Lung (tissue), 12 donors: ENCODE measurements around the gene CMC2. TPM values are rescaled to one million over a fixed set of nuclear protein-coding genes. Genes with fewer than 3 reads are reported as not detected.

ENCODE experiments used
- ATAC-seq: fragments of 200-7000 bp; cut with Tn5 transposase; one replicate; pipeline ENCODE4 v1.9.1; 2020; ENCODE audit warnings: moderate number of reproducible peaks; ENCODE audit not compliant: insufficient read depth, low FRiP score
- DNase-seq, 3 donors: peaks; one replicate each; pipeline ENCODE4 v3.0.0-alpha.2; 2013 to 2017
- H3K27ac ChIP-seq, 2 donors: one replicate each; pipeline ENCODE4 v1.5.1; 2013; ENCODE audit warnings: mild to moderate bottlenecking in 2 of 2, moderate library complexity in 2 of 2, control low read depth in 1 of 2, inconsistent platforms in 1 of 2, low read depth in 1 of 2, low read length in 1 of 2
- H3K27me3 ChIP-seq, 3 donors: one replicate each; pipeline ENCODE4 v1.5.1; 2013; ENCODE audit warnings: low read length in 2 of 3; ENCODE audit not compliant: control insufficient read depth in 3 of 3, insufficient read depth in 3 of 3
- H3K36me3 ChIP-seq, 4 donors: one replicate each; pipeline ENCODE4 v1.5.1; 2013; ENCODE audit warnings: low read length in 4 of 4, mild to moderate bottlenecking in 1 of 4, moderate library complexity in 1 of 4; ENCODE audit not compliant: control insufficient read depth in 4 of 4, insufficient read depth in 4 of 4
- H3K4me1 ChIP-seq, 5 donors: one replicate each; pipeline ENCODE4 v1.5.1; 2013; ENCODE audit warnings: low read length in 5 of 5, mild to moderate bottlenecking in 2 of 5, moderate library complexity in 1 of 5; ENCODE audit not compliant: control insufficient read depth in 5 of 5, insufficient read depth in 5 of 5
- H3K4me3 ChIP-seq: one replicate; pipeline ENCODE4 v1.5.1; 2013; ENCODE audit warnings: mild to moderate bottlenecking, control low read depth, moderate library complexity
- H3K9ac ChIP-seq, 2 donors: one replicate each; pipeline ENCODE4 v1.5.1; 2013; ENCODE audit warnings: low read length in 2 of 2, control low read depth in 1 of 2; ENCODE audit not compliant: insufficient read depth in 1 of 2
- H3K9me3 ChIP-seq, 4 donors: one replicate each; pipeline ENCODE4 v1.5.1; 2013; ENCODE audit warnings: low read length in 3 of 4, mild to moderate bottlenecking in 1 of 4, moderate library complexity in 1 of 4; ENCODE audit not compliant: control insufficient read depth in 4 of 4, insufficient read depth in 3 of 4
- WGBS, 2 donors: extraction: QIAGEN DNeasy Blood & Tissue Kit; methylation state at CpG; one replicate each; pipeline ENCODE4 v1.1.7; 2013; 5-methylcytosine and 5-hydroxymethylcytosine counted together
- polyA plus RNA-seq, 2 donors: library from polyadenylated mRNA; stranded (reverse); fragments of 200-250 nt; gene quantifications; one replicate each; pipeline ENCODE4 v1.2.1, GENCODE V29; 2013
- total RNA-seq, 2 donors: library from RNA; depleted of rRNA in 1 of 2; stranded (reverse); fragments of >200 nt in 1 of 2; gene quantifications; one replicate each; pipeline ENCODE4 v1.2.1, GENCODE V29; 2014 to 2021
- TF ChIP-seq, protein P1 (sequence below): IDR thresholded peaks from 2 replicates; pipeline ENCODE4 v1.5.1; 2012; ENCODE audit warnings: mild to moderate bottlenecking; ENCODE audit errors: control extremely low read depth, extremely low read depth
- donor health status: control.
- donor health status: control.
- donor health status: Bipolar disorder and iron deficiency.
- donor health status: healthy.
- donor health status: DM: yes; HTN: yes; CAD: no.

Gene CMC2
- total and polyA plus RNA-seq, 4 donors, result 27.3 to 60.8 (median 44.4) TPM

- peaks cover 0 to 3% (median 0%) of the 10 kb centered on the region in 4 donors for H3K36me3 ChIP-seq
- no peaks in the 10 kb centered on the region for H3K9me3 ChIP-seq
- WGBS, 2 donors, result 76 to 78% methylated on average over 4 of the region's 4 CpGs
- ATAC-seq (no peak), DNase-seq (no peak)
- no peak overlapping the region for H3K9ac ChIP-seq
- TF ChIP-seq, protein P1, sequence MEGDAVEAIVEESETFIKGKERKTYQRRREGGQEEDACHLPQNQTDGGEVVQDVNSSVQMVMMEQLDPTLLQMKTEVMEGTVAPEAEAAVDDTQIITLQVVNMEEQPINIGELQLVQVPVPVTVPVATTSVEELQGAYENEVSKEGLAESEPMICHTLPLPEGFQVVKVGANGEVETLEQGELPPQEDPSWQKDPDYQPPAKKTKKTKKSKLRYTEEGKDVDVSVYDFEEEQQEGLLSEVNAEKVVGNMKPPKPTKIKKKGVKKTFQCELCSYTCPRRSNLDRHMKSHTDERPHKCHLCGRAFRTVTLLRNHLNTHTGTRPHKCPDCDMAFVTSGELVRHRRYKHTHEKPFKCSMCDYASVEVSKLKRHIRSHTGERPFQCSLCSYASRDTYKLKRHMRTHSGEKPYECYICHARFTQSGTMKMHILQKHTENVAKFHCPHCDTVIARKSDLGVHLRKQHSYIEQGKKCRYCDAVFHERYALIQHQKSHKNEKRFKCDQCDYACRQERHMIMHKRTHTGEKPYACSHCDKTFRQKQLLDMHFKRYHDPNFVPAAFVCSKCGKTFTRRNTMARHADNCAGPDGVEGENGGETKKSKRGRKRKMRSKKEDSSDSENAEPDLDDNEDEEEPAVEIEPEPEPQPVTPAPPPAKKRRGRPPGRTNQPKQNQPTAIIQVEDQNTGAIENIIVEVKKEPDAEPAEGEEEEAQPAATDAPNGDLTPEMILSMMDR, result no peak
- peaks cover 0 to 27% (median 7%) of the 10 kb centered on the region in 5 donors for H3K4me1 ChIP-seq
- H3K27ac ChIP-seq, result peak overlapping the region in 1 of 2 donors; percentile 73
- no peaks in the 10 kb centered on the region for H3K27me3 ChIP-seq
- H3K4me3 ChIP-seq, result no peak overlapping the region
These were observed 3.6 kb downstream of the CMC2 start for GRCh38 chr16:81003064-81003463.

GRCh38 chr16:81001330-81001729 lies 5.4 kb downstream of the CMC2 start:
- Histone ChIP-seq H3K4me3 (no peak overlapping the region), H3K9ac (no peak overlapping the region), H3K27ac (no peak overlapping the region), H3K27me3 (no peaks in the 10 kb centered on the region), H3K4me1 (peaks cover 0 to 30% (median 11%) of the 10 kb centered on the region in 5 donors), H3K36me3 (no peaks in the 10 kb centered on the region), H3K9me3 (no peaks in the 10 kb centered on the region)
- TF ChIP-seq, protein P1, result no peak
- no peak for ATAC-seq
- no peak for DNase-seq
- WGBS, 2 donors, result 85 to 87% methylated on average over 5 of the region's 5 CpGs

DNA sequence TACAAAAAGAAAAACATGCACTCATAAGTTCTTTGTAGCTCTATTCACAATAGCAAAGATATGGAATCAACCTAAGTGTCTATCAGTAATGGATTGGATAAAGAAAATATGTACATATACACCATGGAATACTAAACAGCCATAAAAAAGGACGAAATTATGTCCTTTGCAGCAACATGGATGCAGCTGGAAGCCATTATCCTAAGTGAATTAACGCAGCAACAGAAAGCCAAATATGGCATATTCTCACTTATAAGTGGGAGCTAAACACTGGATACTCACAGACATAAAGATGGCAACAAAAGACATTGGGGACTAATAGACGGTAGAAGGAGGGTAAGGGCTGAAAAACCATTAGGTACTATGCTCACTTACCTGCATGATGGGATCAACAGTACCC lies 5.8 kb downstream of the CMC2 start:
- H3K9me3 ChIP-seq, result no peaks in the 10 kb centered on the region
- H3K4me3 ChIP-seq, result no peak overlapping the region
- ATAC-seq (no peak), DNase-seq (no peak)
- H3K4me1 ChIP-seq, result peaks cover 0 to 27% (median 9%) of the 10 kb centered on the region in 5 donors
- no peaks in the 10 kb centered on the region for H3K27me3 ChIP-seq
- no peaks in the 10 kb centered on the region for H3K36me3 ChIP-seq
- no peak overlapping the region for H3K27ac ChIP-seq
- WGBS, 2 donors, result 97 to 98% methylated on average over 3 of the region's 3 CpGs
- TF ChIP-seq, protein P1, result no peak
- H3K9ac ChIP-seq, result no peak overlapping the region
